HG02763 (cell line): ENCODE measurements around the gene RBM15B.
A peak's percentile ranks its signal among the peaks of the same experiment; 100 is the strongest.

Experiments
- ATAC-seq: cut with Tn5 transposase; IDR thresholded peaks from one replicate; pipeline ENCODE4 v1.9.1; 2021; ENCODE audit warnings: mild to moderate bottlenecking, moderate library complexity; ENCODE audit not compliant: unreplicated experiment

RBM15B gene

DNA sequence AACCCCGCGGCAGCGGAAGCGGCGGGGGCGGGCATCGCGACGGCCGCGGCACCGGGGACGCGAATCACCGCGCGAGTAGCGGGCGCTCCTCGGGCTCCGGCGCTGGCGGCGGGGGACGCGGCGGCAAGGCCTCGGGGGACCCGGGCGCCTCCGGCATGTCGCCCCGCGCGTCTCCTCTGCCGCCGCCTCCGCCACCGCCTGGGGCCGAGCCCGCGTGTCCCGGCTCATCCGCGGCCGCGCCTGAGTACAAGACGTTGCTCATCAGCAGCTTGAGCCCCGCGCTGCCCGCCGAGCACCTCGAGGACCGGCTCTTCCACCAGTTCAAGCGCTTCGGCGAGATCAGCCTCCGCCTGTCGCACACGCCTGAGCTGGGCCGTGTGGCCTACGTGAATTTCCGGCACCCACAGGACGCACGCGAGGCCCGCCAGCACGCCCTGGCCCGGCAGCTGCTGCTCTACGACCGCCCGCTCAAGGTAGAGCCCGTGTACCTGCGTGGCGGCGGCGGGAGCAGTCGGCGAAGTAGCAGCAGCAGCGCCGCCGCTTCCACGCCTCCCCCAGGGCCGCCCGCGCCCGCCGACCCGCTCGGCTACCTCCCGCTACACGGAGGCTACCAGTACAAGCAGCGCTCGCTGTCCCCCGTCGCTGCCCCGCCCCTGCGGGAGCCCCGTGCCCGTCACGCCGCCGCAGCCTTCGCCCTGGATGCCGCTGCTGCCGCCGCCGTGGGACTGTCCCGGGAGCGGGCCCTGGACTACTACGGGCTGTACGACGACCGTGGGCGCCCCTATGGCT is 675 bp downstream of the RBM15B start:
- peak; percentile 19 for ATAC-seq

DNA sequence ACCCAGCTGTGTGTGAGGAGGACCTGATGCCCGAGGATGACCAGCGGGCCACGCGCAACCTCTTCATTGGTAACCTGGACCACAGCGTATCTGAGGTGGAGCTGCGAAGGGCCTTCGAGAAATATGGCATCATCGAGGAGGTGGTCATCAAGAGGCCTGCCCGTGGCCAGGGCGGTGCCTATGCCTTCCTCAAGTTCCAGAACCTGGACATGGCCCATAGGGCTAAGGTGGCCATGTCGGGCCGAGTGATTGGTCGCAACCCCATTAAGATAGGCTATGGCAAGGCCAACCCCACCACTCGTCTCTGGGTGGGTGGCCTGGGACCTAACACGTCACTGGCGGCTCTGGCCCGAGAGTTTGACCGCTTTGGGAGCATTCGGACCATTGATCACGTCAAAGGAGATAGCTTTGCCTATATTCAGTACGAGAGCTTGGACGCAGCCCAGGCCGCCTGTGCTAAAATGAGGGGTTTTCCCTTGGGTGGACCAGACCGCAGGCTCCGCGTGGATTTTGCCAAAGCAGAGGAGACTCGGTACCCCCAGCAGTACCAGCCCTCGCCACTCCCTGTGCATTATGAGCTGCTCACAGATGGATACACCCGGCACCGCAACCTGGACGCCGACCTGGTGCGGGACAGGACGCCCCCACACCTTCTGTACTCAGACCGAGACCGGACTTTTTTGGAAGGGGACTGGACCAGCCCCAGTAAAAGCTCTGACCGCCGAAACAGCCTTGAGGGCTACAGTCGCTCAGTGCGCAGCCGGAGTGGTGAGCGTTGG is 1.5 kb downstream of the RBM15B start:
- no peak for ATAC-seq

DNA sequence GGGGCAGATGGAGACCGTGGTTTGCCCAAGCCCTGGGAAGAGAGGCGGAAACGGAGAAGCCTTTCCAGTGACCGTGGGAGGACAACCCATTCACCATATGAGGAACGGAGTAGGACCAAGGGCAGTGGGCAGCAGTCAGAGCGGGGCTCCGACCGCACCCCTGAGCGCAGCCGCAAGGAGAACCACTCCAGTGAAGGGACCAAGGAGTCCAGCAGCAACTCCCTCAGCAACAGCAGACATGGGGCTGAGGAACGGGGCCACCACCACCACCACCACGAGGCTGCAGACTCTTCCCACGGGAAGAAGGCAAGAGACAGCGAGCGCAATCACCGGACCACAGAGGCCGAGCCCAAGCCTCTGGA is 2.0 kb downstream of the RBM15B start:
- no peak for ATAC-seq

DNA sequence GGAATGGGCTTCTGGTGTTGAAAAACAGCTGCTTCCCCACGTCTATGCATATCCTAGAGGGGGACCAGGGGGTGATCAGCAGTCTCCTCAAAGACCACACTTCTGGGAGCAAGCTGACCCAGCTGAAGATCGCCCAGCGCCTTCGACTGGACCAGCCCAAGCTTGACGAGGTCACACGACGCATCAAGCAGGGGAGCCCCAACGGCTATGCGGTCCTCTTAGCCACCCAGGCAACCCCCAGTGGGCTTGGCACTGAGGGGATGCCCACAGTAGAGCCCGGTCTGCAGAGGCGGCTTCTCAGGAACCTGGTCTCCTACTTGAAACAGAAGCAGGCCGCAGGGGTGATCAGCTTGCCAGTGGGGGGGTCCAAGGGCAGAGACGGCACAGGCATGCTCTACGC is 2.5 kb downstream of the RBM15B start:
- ATAC-seq, result no peak

DNA sequence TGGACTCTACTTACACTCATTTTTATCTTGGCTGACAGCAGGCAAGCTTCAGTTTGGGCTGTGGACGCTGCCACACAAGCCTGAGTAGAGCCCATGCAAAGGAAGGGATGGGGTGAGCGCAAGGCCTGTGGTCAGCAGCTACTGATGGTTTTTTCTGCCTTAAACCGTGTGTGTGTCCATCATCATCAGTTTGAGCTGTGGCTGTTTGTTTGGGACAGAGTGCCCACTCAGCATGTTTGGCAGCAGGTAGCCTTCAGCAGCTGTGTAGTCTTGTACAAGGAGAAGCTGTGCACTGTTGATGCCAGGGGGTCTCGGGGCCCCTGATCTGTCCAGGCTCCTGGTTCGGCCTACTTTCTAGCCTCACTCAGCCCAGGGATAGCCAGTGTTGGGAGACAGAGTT is 3.5 kb downstream of the RBM15B start:
- no peak for ATAC-seq

DNA sequence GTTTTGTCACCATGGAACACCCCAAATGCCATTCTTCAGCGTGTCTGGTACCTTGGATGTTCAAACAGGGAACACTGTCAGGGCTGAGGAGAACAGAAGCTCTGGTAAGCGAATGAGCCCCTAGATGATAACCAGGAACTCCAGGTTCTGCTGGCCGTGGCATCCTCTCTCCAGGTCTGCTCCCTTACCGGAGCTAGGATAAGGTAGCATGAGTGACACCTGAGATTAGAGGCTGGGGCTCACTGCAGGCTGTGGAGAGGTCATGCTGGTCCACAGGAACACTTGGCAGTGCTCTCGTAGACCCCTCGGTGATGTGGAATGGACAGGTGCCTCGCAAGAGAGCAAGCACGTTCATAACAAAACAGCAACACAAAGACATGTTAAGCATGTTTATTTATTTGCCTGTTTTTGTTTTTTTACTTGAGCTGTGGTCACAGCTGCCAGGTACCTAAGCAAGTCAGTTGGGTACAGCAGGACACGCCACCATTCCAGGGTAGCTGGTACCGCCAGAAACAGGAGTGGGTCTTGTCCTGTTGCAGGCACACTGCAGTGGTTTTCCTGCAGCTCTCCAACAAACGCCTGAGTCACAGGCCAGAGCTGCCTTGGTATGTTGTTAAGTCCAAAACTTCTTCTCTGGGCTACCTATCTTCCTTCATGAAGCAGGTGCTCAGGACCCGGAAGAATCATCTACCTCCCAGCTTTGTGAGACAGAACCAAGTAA is 4.6 kb downstream of the RBM15B start:
- ATAC-seq, result no peak

DNA sequence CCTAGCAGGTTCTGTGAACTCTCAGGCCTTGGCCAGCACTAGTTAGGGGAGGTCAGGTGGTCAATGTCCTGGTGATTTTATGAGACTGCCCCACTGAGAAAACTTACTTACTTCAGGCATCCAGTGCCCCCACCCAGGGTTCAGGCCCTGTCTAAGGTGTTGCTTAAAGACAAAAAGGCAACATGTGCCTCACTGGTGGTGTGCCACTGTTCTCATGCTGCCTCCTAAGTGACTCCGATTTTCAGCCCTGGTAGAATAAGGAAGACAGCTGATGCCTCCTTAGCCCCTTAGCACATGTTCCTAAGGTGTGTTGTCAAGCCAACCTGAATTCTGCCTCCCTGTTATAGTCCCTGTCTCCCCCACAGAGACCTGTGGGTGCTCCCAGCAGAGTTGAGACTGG is 5.3 kb downstream of the RBM15B start:
- no peak for ATAC-seq

DNA sequence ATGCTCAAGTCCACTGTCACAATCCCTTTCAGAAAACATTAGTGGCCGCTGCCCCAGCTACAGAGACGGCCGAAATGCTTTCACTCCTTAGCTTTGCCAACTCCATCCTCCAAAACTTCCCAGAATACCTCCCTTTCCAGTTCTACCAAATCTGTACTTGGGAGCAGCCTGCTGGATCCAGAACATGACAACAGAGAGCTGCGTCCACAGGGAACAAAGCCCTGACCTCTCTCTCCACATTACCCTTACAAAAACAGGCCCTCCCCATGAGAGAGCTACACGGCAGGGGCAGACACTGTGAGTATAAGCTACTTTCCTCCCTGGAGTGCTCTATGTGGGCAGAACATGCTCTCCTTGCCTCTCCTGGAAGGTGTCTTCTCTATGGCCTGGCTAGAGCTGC is 6.3 kb downstream of the RBM15B start:
- no peak for ATAC-seq

DNA sequence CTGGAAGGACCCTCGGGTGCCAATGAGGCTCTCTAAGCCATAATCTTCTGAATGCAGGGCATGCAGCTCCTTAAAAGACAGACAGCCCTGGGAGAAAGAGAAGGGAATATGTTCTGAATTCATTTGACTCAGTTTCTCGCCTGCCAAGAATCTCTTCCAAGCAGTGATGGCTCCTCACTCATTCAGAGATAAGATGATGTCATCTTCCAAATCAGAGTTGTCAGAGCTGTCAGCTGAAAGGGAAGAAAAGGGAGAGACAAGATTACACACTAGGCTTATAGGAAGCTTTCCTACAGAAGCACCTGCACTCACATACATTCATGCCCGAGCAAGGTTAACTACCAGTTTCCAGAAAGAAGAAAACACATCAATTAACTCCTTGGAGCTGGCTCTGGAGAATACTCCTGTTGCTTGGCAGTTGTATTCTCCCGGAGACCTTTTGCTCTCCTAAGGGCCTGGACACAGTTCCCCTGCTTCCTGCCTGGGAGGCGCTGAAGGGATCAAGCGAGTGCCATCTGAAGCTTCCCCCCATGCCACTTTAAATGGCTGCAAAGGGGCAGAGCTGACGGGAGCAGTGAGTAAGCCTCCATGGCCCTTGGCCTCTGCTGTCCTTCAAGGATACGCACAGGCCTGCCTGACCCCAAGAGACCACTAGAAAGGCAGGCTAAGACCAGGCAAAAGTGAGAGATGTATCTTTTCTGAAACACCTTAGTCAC is 7.7 kb downstream of the RBM15B start:
- ATAC-seq, result no peak

DNA sequence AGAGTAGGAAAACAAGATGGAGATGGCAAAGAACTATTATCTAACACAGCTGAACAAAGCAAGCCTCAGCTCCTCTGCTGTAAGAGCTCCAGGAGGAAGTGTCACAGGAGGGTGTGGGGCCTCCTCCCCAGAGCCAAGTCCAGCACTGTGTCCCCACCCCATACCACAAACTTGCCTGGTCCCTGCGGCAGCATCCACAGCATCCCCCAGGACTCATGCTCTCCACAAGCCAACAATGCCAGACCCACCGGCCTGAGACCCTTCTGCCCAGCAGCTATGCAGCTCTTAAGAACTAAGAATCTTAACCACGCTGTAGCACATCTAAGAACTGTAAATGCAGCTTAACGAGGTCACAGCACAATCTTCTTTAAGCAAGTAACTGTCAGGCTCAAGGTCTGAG is 9.1 kb downstream of the RBM15B start:
- no peak for ATAC-seq

DNA sequence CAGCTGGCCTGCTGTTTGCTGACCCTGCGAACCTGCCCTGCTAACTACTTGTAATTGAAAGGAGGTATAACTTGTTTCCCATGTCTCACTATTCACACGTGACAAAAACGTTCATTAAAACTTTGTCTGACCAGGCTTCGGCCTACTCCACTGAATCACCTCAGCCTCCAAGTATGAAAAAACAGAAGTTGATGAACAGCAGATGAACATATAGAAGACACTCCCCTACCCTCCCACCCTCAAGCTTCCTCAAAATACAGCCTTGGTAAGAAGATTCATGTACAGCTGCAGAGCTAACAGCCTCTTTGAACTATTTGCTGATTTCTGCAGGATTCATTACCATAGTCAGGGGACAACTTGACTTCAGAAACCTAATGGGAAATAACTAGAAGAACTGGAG is 10.7 kb downstream of the RBM15B start:
- ATAC-seq, result no peak

DNA sequence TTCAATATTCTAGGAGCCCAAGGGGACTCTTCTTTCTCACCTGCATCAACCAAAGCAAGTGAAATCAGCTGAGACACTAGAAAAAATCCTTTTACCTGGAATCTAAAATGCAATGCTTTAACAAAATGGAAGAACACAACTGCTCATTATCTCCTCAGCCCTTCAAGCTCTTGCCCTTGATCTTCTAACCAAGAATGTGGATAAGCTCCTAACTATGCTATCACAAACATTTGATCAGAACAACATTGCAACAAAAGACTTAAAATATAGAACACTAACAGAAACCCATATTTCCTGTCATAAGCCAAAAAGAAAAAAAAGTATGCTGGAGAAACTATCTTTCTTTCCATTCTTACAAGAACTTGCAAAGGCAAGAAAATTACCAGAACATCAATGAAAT is 12.6 kb downstream of the RBM15B start:
- no peak for ATAC-seq

DNA sequence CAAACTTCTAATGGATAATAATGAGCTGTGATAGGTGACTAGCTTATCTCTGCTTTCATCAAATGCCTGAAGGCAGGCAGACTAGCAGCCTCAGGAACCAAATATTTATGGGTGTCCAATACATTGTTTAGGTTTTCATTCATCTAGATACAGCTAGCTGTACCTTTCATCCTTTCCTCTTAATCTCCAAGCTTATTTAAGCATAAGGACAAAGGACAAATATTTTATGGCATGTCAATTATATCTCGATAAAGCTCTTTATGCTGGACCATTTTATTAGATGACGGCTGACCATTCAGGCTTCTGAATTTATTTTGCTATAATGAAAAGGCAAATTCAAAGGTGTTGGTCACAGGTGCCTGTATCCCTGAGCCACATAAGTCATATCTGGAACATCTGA is 16.9 kb downstream of the RBM15B start:
- ATAC-seq, result no peak

DNA sequence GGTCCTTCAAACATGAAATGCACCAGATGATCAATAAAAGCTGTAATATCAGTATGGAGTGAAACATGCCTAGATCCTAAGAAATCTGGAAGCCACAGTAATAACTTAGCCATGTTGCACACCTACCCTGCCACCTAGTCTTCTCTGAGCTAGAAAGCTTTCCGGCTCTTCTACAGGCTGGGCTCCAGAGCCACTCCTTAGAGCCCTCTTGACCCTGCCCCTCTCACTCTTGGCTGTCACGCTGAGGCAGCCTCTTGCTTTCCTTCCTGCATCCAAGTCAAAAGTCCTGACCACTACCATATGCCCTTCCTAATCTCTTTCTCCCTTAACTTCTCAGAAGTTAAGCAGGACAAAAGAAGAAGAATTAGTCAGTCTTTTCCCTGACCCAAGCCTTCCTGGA is 17.7 kb downstream of the RBM15B start:
- no peak for ATAC-seq

DNA sequence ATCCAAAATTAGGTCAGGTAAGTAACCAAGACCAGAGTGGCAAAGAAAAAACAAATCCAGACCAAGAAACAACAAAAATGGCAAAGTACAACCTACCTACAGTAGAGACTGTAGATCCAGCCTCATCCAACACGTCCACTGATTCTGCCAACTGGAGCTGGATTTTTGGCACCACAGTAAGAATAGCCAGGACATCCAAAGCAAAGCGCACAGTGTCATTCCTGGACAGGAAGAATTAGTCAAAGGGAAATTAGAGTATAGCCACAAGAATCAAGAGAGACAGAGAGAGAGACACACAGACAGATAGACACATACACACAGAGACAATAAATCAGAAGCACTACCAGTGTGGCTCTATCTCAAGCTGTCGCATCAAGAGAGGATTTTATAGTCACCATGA is 31.1 kb downstream of the RBM15B start:
- no peak for ATAC-seq

DNA sequence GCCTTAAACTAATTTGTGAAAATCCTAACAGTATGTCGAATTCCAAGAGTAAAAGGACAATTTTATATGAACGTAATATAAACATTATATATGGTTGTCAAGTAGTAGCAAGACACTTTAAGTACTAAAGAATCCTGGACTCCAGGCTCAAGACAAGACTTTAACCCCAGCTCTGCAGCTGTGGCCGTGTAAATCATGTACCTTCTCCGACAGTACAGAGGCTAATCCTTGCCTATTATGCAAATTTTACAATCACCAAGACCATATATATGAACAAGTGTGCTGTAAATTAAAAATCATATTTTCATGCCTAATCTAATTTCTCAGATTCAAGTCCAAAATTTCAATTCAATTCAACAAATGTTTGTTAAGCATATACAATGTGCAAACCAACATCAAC is 35.8 kb downstream of the RBM15B start:
- no peak for ATAC-seq

DNA sequence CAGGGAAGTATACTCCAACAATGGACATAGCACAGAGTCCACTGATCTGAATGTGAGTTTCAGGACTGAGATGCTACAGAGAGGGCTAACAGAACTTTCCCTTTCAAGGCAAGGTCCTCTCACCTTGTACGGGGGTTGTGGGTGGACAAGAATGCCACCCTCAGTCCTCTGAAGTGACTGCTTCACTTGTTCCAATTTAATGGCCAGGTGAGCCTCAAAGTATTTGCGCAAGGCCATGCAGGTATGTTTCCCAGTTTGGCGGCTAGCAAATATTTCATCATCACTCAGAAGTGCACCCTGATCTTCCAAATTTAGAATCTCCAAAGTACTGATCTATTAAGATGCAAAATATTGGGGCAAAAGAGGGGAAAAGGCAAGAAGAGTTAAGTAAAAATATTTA is 38.1 kb downstream of the RBM15B start:
- ATAC-seq, result no peak

DNA sequence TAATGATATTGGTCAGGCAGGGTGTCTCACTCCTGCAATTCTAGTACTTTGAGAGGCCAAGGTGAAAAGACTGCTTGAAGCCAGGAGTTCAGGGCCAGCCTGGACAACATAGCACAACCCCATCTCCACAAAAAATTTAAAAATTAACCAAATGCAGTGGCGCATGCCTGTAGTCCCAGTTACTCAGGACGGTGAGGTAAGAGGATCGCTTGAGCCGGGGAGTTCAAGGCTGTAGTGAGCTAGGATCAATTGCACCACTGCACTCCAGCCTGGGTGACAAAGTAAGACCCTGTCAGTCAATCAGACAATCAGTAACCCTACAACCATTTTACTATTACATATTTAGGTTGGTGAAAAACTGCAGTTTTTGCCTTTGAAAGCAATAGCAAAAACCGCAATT is 43.0 kb downstream of the RBM15B start:
- ATAC-seq, result no peak

DNA sequence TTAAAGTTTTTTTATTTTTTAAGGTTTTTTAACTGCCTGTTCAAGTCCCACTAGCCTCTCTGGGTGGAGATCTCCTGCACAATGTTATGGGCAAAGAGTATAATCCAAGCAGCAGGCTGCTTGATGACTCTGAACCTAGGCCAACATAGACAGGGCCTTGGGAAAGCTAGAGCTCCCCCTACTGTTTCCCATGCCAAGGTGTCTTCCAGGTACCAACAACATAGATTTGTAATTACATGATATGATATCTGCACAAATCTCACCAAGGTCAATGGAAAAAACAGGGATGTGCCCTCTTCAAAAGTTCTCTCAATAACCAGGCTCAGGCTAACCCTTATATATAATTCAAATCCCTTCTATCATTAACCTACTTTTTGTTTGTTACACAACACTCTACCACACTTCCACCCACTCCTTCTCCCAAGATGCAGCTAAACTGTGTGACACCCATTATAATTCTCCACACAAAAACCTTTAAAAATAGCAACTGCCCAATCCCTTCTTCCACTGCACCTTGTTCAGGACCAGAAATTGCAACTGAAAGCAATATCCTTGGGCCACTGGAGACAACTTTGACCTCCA is 43.8 kb downstream of the RBM15B start:
- ATAC-seq, result no peak

DNA sequence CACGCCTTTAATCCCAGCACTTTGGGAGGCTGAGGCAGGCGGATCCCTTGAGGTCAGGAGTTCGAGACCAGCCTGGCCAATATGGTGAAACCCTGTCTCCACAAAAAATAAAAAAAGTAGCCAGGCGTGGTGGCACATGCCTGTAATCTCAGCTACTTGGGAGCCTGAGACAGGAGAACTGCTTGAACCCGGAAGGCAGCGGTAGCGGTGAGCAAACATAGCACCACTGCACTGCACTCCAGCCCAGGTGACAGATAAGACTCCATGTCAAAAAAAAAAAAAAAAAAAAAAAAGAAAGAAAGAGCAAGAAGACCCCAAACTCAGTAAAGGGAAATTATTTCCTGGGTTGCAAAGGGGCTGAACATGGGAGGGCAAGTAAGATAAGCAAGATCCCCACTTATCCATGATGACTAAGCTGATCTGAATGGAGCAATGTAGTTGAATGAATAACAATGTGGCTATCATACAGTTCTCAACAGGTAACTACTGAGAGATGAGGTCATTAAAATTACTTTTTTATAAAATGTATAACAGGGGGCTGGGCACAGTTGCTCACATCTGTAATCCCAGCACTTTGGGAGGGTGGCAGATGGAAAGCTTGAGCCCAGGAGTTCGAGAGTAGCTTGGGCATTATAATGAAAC is 46.0 kb downstream of the RBM15B start:
- no peak for ATAC-seq
